Measurements from ENCODE around the gene MTAP.

The MTAP gene

GRCh38 chr9:21866302-21866701 lies 63.9 kb downstream of the MTAP start:
- no peak for DNase-seq
- Histone ChIP-seq H2AK5ac (ENCODE audit: low read length) (no peak overlapping the region), H3K23ac (ENCODE audit: low read length) (no peak overlapping the region), H3K79me2 (ENCODE audit: control insufficient read depth, insufficient read depth, low read length) (no peaks in the 10 kb centered on the region), H3K18ac (ENCODE audit: low read length) (no peak overlapping the region), H2BK120ac (ENCODE audit: low read depth, low read length) (no peak overlapping the region), H3K56ac (ENCODE audit: low read length) (no peak overlapping the region), H4K5ac (ENCODE audit: low read length) (no peak overlapping the region), H3K4ac (ENCODE audit: low read depth, low read length) (no peak overlapping the region), H3K36me3 (ENCODE audit: control insufficient read depth, insufficient read depth, low read length) (peaks cover 5% of the 10 kb centered on the region), H3K79me1 (ENCODE audit: low read length) (no peaks in the 10 kb centered on the region), H2BK5ac (ENCODE audit: low read length) (no peak overlapping the region), H3K4me1 (ENCODE audit: control insufficient read depth, low read depth, low read length) (no peaks in the 10 kb centered on the region), H3K4me2 (ENCODE audit: low read length) (no peak overlapping the region), H3K9ac (ENCODE audit: low read length) (no peak overlapping the region), H4K8ac (ENCODE audit: low read depth, low read length) (no peak overlapping the region), H3K27ac (ENCODE audit: low read depth, low read length) (no peak overlapping the region), H3K27me3 (ENCODE audit: insufficient read depth, low read length, poor library complexity) (no peaks in the 10 kb centered on the region), H2BK15ac (replicated peaks; ENCODE audit: low read depth) (no peak overlapping the region), H3K4me3 (ENCODE audit: low read length) (no peak overlapping the region)
- no CpG with 5 or more reads among the region's 1 CpG for WGBS (ENCODE audit: extremely low coverage, insufficient coverage, low lambda C conversion rate)

GRCh38 chr9:21871256-21871975 lies 69.0 kb downstream of the MTAP start:
- H3K4me1 ChIP-seq (ENCODE audit: control insufficient read depth, low read depth, low read length) = no peaks in the 10 kb centered on the region
- H3K27me3 ChIP-seq (ENCODE audit: insufficient read depth, low read length, poor library complexity) = no peaks in the 10 kb centered on the region
- H2BK5ac ChIP-seq (ENCODE audit: low read length) = no peak overlapping the region
- H3K79me2 ChIP-seq (ENCODE audit: control insufficient read depth, insufficient read depth, low read length) = no peaks in the 10 kb centered on the region
- no peak overlapping the region for H2BK15ac ChIP-seq (replicated peaks; ENCODE audit: low read depth)
- H3K4me2 ChIP-seq (ENCODE audit: low read length) = no peak overlapping the region
- H3K27ac ChIP-seq (ENCODE audit: low read depth, low read length) = no peak overlapping the region
- H3K56ac ChIP-seq (ENCODE audit: low read length) = no peak overlapping the region
- H3K18ac ChIP-seq (ENCODE audit: low read length) = no peak overlapping the region
- no peak overlapping the region for H4K5ac ChIP-seq (ENCODE audit: low read length)
- no CpG with 5 or more reads among the region's 3 CpGs for WGBS (ENCODE audit: extremely low coverage, insufficient coverage, low lambda C conversion rate)
- no peak overlapping the region for H3K9ac ChIP-seq (ENCODE audit: low read length)
- no peaks in the 10 kb centered on the region for H3K36me3 ChIP-seq (ENCODE audit: control insufficient read depth, insufficient read depth, low read length)
- H4K8ac ChIP-seq (ENCODE audit: low read depth, low read length) = no peak overlapping the region
- H3K4ac ChIP-seq (ENCODE audit: low read depth, low read length) = no peak overlapping the region
- H2AK5ac ChIP-seq (ENCODE audit: low read length) = no peak overlapping the region
- H3K23ac ChIP-seq (ENCODE audit: low read length) = no peak overlapping the region
- H3K4me3 ChIP-seq (ENCODE audit: low read length) = no peak overlapping the region
- H2BK120ac ChIP-seq (ENCODE audit: low read depth, low read length) = no peak overlapping the region
- no peaks in the 10 kb centered on the region for H3K79me1 ChIP-seq (ENCODE audit: low read length)
- DNase-seq = no peak

- H3K4me3 ChIP-seq (ENCODE audit: low read length) = no peak overlapping the region
- no peak overlapping the region for H3K4me2 ChIP-seq (ENCODE audit: low read length)
- no peaks in the 10 kb centered on the region for H3K36me3 ChIP-seq (ENCODE audit: control insufficient read depth, insufficient read depth, low read length)
- H3K23ac ChIP-seq (ENCODE audit: low read length) = no peak overlapping the region
- H4K5ac ChIP-seq (ENCODE audit: low read length) = no peak overlapping the region
- no peak for DNase-seq
- no peaks in the 10 kb centered on the region for H3K27me3 ChIP-seq (ENCODE audit: insufficient read depth, low read length, poor library complexity)
- no CpG with 5 or more reads among the region's 1 CpG for WGBS (ENCODE audit: extremely low coverage, insufficient coverage, low lambda C conversion rate)
- no peaks in the 10 kb centered on the region for H3K79me1 ChIP-seq (ENCODE audit: low read length)
- no peak overlapping the region for H2BK15ac ChIP-seq (replicated peaks; ENCODE audit: low read depth)
- H2AK5ac ChIP-seq (ENCODE audit: low read length) = no peak overlapping the region
- no peak overlapping the region for H2BK120ac ChIP-seq (ENCODE audit: low read depth, low read length)
- H4K8ac ChIP-seq (ENCODE audit: low read depth, low read length) = no peak overlapping the region
- H2BK5ac ChIP-seq (ENCODE audit: low read length) = no peak overlapping the region
- no peaks in the 10 kb centered on the region for H3K79me2 ChIP-seq (ENCODE audit: control insufficient read depth, insufficient read depth, low read length)
- H3K56ac ChIP-seq (ENCODE audit: low read length) = no peak overlapping the region
- H3K9ac ChIP-seq (ENCODE audit: low read length) = no peak overlapping the region
- no peak overlapping the region for H3K27ac ChIP-seq (ENCODE audit: low read depth, low read length)
- no peaks in the 10 kb centered on the region for H3K4me1 ChIP-seq (ENCODE audit: control insufficient read depth, low read depth, low read length)
- no peak overlapping the region for H3K4ac ChIP-seq (ENCODE audit: low read depth, low read length)
- H3K18ac ChIP-seq (ENCODE audit: low read length) = no peak overlapping the region
Observed at GRCh38 chr9:21872696-21873095, 70.3 kb downstream of the MTAP start.

GRCh38 chr9:21873540-21874221 lies 71.2 kb downstream of the MTAP start:
- Histone ChIP-seq H4K5ac (ENCODE audit: low read length) (no peak overlapping the region), H3K4me1 (ENCODE audit: control insufficient read depth, low read depth, low read length) (no peaks in the 10 kb centered on the region), H2BK15ac (replicated peaks; ENCODE audit: low read depth) (no peak overlapping the region), H3K36me3 (ENCODE audit: control insufficient read depth, insufficient read depth, low read length) (no peaks in the 10 kb centered on the region), H3K27me3 (ENCODE audit: insufficient read depth, low read length, poor library complexity) (no peaks in the 10 kb centered on the region), H3K56ac (ENCODE audit: low read length) (no peak overlapping the region), H4K8ac (ENCODE audit: low read depth, low read length) (no peak overlapping the region), H2BK120ac (ENCODE audit: low read depth, low read length) (no peak overlapping the region), H3K23ac (ENCODE audit: low read length) (no peak overlapping the region), H3K27ac (ENCODE audit: low read depth, low read length) (no peak overlapping the region), H3K4me3 (ENCODE audit: low read length) (no peak overlapping the region), H3K79me2 (ENCODE audit: control insufficient read depth, insufficient read depth, low read length) (no peaks in the 10 kb centered on the region), H3K9ac (ENCODE audit: low read length) (no peak overlapping the region), H3K79me1 (ENCODE audit: low read length) (no peaks in the 10 kb centered on the region), H3K4ac (ENCODE audit: low read depth, low read length) (no peak overlapping the region), H2BK5ac (ENCODE audit: low read length) (no peak overlapping the region), H3K18ac (ENCODE audit: low read length) (no peak overlapping the region), H3K4me2 (ENCODE audit: low read length) (no peak overlapping the region), H2AK5ac (ENCODE audit: low read length) (no peak overlapping the region)
- no CpG with 5 or more reads among the region's 6 CpGs for WGBS (ENCODE audit: extremely low coverage, insufficient coverage, low lambda C conversion rate)
- peak; percentile 75 for DNase-seq

- Histone ChIP-seq H3K18ac (ENCODE audit: low read length) (no peak overlapping the region), H2AK5ac (ENCODE audit: low read length) (no peak overlapping the region), H2BK5ac (ENCODE audit: low read length) (no peak overlapping the region), H2BK15ac (replicated peaks; ENCODE audit: low read depth) (no peak overlapping the region), H3K4me1 (ENCODE audit: control insufficient read depth, low read depth, low read length) (no peaks in the 10 kb centered on the region), H3K9ac (ENCODE audit: low read length) (no peak overlapping the region), H4K5ac (ENCODE audit: low read length) (no peak overlapping the region), H4K8ac (ENCODE audit: low read depth, low read length) (no peak overlapping the region), H3K79me1 (ENCODE audit: low read length) (no peaks in the 10 kb centered on the region), H3K4me3 (ENCODE audit: low read length) (no peak overlapping the region), H3K36me3 (ENCODE audit: control insufficient read depth, insufficient read depth, low read length) (no peaks in the 10 kb centered on the region), H3K4me2 (ENCODE audit: low read length) (no peak overlapping the region), H3K27ac (ENCODE audit: low read depth, low read length) (no peak overlapping the region), H3K79me2 (ENCODE audit: control insufficient read depth, insufficient read depth, low read length) (no peaks in the 10 kb centered on the region), H3K27me3 (ENCODE audit: insufficient read depth, low read length, poor library complexity) (no peaks in the 10 kb centered on the region), H2BK120ac (ENCODE audit: low read depth, low read length) (no peak overlapping the region), H3K4ac (ENCODE audit: low read depth, low read length) (no peak overlapping the region), H3K56ac (ENCODE audit: low read length) (no peak overlapping the region), H3K23ac (ENCODE audit: low read length) (no peak overlapping the region)
- DNase-seq = no peak
- WGBS (ENCODE audit: extremely low coverage, insufficient coverage, low lambda C conversion rate) = no CpG with 5 or more reads among the region's 4 CpGs
Observed at GRCh38 chr9:21875893-21876292, 73.5 kb downstream of the MTAP start.

All from mesendoderm (in vitro differentiated cells).